ENCODE data around the gene WDR37. TPM values are rescaled to one million over a fixed set of nuclear protein-coding genes. Genes with fewer than 3 reads are reported as not detected.

The WDR37 gene
- total RNA-seq, 1 experiment from 2014 or later: 14.2 TPM

DNA sequence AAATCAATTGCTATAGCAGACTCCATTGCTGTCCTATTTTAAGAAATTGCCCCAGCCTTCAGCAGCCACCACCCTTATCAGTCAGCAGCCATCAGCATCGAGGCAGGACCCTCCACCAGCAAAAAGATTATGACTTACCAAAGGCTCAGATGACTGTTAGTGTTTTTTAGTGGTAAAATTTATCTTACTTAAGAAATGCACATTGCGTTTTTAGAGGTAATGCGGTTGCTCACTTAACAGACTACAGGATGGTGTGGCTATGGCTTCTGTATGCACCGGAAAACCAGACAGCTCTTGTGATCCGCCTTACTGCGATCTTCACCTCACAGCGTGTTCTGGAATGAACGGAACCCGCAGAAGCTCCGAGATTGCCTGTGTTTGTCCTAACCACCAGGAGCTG lies 58.1 kb downstream of the WDR37 start:
- Mint-ChIP-seq H3K36me3 (ENCODE audit: insufficient read depth, unreplicated experiment) (peaks cover 84% of the 10 kb centered on the region), H3K4me3 (ENCODE audit: unreplicated experiment) (no peak overlapping the region), H3K9me3 (ENCODE audit: unreplicated experiment) (no peaks in the 10 kb centered on the region), H3K27me3 (ENCODE audit: insufficient read depth, unreplicated experiment) (no peaks in the 10 kb centered on the region), H3K4me1 (ENCODE audit: insufficient read depth, unreplicated experiment) (peaks cover 13% of the 10 kb centered on the region), H3K27ac (ENCODE audit: low read depth, unreplicated experiment) (no peak overlapping the region)
- intact Hi-C loops (cut with micrococcal nuclease): no loop called here
- ChIA-PET CTCF (no interaction called here), POLR2A (no interaction called here)
- no TSS peak for BruUV-seq (replicated peaks)
- DNase-seq (ENCODE audit: unreplicated experiment): no peak
- TF ChIP-seq, protein P1, sequence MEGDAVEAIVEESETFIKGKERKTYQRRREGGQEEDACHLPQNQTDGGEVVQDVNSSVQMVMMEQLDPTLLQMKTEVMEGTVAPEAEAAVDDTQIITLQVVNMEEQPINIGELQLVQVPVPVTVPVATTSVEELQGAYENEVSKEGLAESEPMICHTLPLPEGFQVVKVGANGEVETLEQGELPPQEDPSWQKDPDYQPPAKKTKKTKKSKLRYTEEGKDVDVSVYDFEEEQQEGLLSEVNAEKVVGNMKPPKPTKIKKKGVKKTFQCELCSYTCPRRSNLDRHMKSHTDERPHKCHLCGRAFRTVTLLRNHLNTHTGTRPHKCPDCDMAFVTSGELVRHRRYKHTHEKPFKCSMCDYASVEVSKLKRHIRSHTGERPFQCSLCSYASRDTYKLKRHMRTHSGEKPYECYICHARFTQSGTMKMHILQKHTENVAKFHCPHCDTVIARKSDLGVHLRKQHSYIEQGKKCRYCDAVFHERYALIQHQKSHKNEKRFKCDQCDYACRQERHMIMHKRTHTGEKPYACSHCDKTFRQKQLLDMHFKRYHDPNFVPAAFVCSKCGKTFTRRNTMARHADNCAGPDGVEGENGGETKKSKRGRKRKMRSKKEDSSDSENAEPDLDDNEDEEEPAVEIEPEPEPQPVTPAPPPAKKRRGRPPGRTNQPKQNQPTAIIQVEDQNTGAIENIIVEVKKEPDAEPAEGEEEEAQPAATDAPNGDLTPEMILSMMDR (IDR thresholded peaks at IDR 0.05; ENCODE audit: unreplicated experiment): no peak

DNA sequence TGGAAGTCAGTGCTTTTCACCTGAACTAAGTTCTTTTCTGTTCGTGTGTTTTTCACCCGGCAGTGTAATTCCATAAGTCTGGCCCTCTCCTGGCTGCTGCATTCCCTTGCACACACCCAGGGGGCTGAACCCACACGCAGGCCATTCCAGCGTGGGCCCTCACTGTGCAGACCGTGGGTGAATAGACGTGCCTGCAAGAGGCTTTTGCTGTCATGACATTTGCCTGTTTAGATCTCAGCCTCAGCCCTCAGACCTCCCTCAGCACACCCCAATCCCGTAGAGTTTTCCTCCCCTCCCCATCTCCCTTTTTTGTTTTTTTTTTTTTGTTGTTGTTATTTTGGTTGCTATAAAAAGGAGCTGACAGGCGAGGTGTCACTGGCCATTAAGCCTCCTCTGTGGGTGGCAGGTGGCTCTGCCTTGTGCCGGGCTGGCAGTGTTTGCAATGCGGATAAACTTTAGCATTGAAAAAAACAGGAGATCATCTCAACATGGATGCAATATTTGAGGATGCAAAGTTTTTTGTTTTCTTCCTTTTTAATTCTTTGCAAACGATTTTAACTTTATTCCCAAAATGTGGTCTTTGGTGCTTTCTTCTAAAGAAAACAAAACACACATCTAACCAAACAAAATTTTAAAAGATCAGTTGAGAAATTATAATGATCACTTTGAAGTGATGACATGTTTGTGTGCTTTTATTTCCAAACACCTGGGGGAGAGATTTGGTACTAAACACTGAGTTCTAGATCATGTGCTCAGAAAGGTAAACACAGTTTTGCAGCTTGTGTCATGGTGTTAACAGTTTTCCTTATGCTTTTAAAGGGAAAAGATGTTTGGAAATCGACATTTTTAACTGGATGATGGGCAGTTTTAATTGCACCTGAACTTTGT lies 58.8 kb downstream of the WDR37 start:
- DNase-seq (ENCODE audit: unreplicated experiment): no peak
- Mint-ChIP-seq H3K4me1 (ENCODE audit: insufficient read depth, unreplicated experiment) (peaks cover 9% of the 10 kb centered on the region), H3K27me3 (ENCODE audit: insufficient read depth, unreplicated experiment) (no peaks in the 10 kb centered on the region), H3K9me3 (ENCODE audit: unreplicated experiment) (no peaks in the 10 kb centered on the region), H3K4me3 (ENCODE audit: unreplicated experiment) (no peak overlapping the region), H3K36me3 (ENCODE audit: insufficient read depth, unreplicated experiment) (peaks cover 84% of the 10 kb centered on the region), H3K27ac (ENCODE audit: low read depth, unreplicated experiment) (no peak overlapping the region)
- POLR2A ChIA-PET: no interaction called here
- CTCF ChIA-PET: interaction anchor here (0.6 kb wide), 1 partner anchor 16 kb away, joined by 3 read pairs; no protein-coding TSS in a partner anchor
- BruUV-seq (replicated peaks): no TSS peak
- intact Hi-C loops (cut with micrococcal nuclease): no loop called here
- TF ChIP-seq, protein P1 (IDR thresholded peaks at IDR 0.05; ENCODE audit: unreplicated experiment): no peak

DNA sequence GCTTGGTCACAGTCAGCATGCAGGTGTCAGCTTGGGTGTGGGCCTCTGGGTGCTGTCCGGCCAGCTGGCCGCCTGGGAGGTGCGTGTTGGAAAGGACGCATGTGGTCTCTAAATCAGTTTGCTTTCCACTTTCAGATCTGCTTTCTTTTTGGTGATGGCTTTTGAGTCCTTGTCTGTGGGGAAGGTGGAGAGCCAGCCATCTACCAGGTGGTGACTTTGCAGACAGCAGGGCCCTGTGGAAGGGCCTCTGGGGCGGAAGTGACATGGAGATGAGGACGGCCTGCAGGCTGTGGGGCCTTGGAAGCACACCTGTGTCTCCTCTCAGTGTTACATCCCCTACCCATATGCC lies 59.4 kb downstream of the WDR37 start:
- Mint-ChIP-seq H3K36me3 (ENCODE audit: insufficient read depth, unreplicated experiment) (peaks cover 84% of the 10 kb centered on the region), H3K4me3 (ENCODE audit: unreplicated experiment) (no peak overlapping the region), H3K9me3 (ENCODE audit: unreplicated experiment) (no peaks in the 10 kb centered on the region), H3K4me1 (ENCODE audit: insufficient read depth, unreplicated experiment) (peaks cover 3% of the 10 kb centered on the region), H3K27ac (ENCODE audit: low read depth, unreplicated experiment) (no peak overlapping the region), H3K27me3 (ENCODE audit: insufficient read depth, unreplicated experiment) (no peaks in the 10 kb centered on the region)
- DNase-seq (ENCODE audit: unreplicated experiment): no peak
- CTCF ChIA-PET: interaction anchor here (0.6 kb wide), 1 partner anchor 16 kb away, joined by 3 read pairs; no protein-coding TSS in a partner anchor
- no TSS peak for BruUV-seq (replicated peaks)
- intact Hi-C loops (cut with micrococcal nuclease): no loop called here
- TF ChIP-seq, protein P1 (IDR thresholded peaks at IDR 0.05; ENCODE audit: unreplicated experiment): no peak
- POLR2A ChIA-PET: no interaction called here

DNA sequence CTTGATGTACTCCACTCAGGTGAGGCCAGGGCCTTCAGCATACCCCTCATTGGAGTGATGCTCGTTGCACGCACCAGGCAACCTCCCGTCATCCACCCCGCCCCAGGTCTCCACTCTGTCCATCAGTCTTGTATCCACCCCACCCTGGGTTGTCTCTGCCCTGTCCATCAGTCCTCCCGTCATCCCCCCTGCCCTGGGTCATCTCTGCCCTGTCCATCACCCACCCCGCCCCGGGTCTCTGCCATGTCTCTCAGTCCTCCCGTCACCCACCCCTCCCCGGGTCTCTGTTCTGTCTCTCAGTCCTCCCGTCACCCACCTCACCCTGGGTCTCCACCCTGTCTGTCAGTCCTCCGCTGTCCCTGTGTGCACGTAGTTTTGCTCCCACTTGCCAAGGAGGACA lies 59.9 kb downstream of the WDR37 start:
- BruUV-seq (replicated peaks): no TSS peak
- Mint-ChIP-seq H3K36me3 (ENCODE audit: insufficient read depth, unreplicated experiment) (peaks cover 82% of the 10 kb centered on the region), H3K4me1 (ENCODE audit: insufficient read depth, unreplicated experiment) (no peaks in the 10 kb centered on the region), H3K27me3 (ENCODE audit: insufficient read depth, unreplicated experiment) (no peaks in the 10 kb centered on the region), H3K4me3 (ENCODE audit: unreplicated experiment) (no peak overlapping the region), H3K27ac (ENCODE audit: low read depth, unreplicated experiment) (no peak overlapping the region), H3K9me3 (ENCODE audit: unreplicated experiment) (no peaks in the 10 kb centered on the region)
- TF ChIP-seq, protein P1 (IDR thresholded peaks at IDR 0.05; ENCODE audit: unreplicated experiment): no peak
- ChIA-PET POLR2A (no interaction called here), CTCF (no interaction called here)
- no peak for DNase-seq (ENCODE audit: unreplicated experiment)
- intact Hi-C loops (cut with micrococcal nuclease): no loop called here

Measured in MCF 10A (cell line).